GM19397 (cell line): ENCODE measurements around the gene CD3G.

ENCODE experiments used
- ATAC-seq: cut with Tn5 transposase; IDR thresholded peaks from one replicate; pipeline ENCODE4 v1.9.1; 2021; ENCODE audit warnings: mild to moderate bottlenecking, moderate library complexity; ENCODE audit not compliant: unreplicated experiment

Gene CD3G

DNA sequence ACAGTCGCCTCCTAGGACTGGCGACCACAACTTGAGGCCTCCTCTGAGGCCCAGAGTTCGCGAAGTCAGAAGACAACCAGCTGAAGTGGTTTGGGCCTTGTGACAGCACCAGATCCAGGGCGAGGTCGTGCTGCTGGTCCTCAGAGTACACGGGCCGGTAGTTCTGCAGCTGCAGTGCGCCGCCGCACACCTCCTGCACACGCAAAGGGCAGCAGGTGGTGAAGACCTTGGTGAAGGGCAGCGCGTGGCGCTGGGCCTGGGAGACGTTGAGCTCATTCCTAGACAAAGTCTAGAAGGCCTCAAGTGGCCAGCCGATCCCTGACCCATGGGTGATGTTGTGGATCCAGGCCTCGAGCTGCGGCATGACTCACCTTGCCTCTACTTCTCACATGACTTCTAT, 21.4 kb upstream of the CD3G start:
- ATAC-seq: no peak

DNA sequence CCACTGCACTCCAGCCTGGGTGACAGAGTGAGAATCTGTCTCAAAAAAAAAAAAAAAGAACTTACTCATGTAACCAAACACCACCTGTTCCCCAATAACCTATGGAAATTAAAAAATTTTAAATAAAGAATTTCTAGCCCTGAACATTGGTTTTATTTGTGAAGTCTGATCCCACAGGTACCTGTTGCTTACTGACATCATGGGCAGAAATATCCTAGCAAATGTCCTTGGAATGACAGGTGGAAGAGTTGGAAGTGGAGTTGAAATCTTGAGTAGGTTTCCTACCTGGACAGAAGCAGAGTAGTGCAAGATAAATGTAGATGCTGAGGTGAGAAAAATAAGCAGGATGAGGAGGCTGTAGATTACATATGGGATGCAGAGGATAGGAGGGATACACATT, 18.9 kb upstream of the CD3G start:
- no peak for ATAC-seq

DNA sequence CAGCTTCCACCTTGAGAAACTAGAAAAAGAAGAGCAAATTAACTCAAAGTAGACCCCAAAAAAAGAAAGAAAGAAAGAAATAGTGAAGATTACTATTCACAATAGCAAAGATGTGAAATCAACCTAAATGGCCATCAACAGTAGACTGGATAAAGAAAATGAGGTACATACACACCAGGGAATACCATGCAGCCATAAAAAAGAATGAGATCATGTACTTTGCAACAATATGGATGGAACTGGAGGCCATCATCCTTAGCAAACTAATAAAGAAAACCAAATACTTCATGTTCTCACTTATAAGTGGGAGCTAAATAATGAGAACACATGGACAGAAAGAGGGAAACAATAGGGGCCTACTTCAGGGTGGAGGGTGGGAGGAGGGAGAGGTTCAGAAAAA, 15.4 kb upstream of the CD3G start:
- no peak for ATAC-seq

DNA sequence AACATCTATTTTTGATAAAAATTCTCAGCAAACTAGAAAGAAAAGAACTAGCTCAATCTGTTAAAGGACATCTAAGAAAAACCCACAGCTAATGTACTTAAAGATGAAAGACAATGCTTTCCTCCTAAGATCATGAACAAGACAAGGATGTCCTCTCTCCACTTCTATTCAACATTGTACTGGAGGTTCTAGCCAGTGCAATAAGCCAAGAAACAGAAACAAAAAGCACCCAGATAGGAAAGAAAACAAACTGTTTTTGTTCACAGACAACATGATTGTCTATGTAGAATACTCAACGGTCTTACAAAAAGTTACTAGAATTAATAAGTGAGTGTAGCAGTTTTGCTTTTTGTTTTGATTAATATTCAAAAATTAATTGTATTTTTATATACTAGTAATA, 9.4 kb upstream of the CD3G start:
- ATAC-seq: no peak

DNA sequence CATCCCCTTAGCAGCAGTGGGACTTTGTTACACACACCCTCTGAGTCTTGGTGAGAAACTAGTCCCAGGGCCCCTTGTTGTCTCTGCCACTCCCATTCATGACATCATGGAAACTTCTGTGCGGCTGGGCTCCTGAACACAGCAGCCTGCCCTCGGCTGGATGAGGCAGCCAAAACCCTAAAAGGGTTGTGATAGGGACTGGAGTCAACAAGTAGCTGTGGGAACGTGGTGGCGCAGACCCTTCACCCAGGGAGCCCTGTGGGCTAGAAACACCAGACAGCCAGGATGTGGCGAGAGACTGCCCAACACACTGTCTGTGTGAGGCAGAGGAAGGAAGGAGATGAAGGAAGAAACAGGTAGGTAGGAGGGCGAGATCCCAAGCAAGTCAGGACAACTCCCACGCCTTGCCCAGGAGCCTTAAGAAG, 5.5 kb upstream of the CD3G start:
- no peak for ATAC-seq

DNA sequence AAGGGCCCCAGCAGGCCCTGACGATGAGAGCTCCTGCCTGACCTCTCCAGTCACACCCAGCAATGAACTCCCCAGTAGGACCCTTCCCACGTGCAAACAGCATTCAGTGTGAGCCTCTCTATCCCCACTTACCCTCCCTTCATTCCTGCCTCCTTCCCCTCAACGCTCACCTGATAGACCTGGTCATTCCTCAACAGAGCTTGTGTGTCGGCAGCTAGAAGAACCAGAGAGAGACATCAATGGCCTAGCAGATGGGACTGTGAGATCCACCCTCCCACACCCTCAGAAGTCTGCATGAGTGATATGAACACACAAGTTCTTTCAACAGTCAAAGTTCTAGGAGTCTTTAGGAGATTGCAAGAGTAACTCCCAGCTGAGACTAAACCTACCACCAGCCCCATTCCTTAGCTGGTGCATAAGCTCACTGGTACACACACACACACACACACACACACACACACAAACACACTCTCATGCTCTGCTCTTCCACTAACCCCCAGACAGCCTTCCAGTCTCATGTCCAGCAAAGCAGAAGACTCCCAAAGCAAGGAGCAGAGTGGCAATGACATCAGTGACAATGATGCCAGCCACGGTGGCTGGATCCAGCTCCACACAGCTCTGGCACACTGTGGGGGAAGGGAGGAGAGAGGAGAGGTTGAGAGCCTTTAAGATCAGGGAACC, 4.7 kb upstream of the CD3G start:
- ATAC-seq: no peak

DNA sequence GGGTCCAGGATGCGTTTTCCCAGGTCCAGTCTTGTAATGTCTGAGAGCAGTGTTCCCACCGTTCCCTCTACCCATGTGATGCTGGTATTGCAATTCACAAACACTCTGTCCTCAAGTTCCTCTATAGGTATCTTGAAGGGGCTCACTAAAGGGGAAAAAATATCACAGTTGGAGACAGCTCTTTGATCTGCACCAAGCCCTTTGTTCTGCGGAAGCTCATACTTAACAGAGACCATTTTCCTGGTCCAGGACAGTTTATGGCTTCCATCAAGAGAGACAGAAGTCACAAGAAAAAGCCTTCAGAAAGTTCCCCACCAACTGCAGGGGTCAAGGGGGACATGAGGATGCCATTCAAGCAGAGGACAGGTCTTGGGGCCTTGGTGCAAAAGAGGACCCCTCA, 3.7 kb upstream of the CD3G start:
- ATAC-seq: no peak

DNA sequence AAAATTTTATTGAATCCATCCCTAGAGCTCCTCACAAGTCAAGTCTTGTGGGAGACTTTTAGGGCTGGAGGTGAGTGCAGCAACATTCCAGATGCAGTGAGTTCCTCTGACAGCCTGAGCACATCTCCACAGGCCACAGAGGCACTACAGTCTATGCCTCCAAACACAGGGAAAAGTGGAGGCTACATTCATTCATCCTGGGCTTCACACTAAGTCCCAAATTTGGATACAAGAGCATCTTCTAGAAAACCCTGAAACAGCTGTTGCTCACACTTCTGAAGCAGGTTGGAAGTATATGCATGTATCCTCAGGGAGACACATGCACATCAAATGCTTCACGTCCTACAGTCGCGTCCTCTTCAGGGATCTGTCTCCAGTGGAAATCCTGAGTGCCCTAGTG, 2.9 kb upstream of the CD3G start:
- no peak for ATAC-seq

DNA sequence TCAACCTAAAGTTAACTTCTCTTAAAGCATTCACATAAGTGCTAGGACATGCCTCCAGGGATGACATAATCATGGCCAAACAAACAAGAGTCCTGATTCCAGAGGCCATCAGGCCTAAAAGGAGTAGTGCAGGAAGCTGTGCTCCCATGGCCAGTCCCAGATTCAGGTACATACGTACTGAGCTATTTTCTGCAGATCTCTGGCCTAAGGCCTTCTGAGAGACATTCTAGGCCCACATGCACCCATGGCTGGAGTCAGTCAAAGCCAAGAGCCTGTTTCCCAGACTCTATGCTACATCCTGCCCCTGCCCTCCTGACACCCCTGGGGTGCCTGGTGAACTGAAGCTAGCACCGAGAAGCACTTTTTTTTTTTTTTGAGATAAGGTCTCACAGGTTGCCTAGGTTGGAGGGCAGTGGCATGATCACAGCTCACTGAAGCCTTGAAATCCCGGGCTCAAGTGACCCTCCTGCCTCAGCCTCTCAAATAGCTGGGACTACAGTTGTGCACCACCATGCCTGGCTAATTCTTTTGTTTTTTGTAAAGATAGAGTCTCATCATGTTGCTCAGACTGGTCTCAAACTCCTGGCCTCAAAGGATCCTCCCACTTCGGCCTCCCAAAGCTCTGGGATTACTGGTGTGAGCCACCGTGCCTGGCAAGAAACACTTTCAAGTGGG, 2.2 kb upstream of the CD3G start:
- no peak for ATAC-seq

DNA sequence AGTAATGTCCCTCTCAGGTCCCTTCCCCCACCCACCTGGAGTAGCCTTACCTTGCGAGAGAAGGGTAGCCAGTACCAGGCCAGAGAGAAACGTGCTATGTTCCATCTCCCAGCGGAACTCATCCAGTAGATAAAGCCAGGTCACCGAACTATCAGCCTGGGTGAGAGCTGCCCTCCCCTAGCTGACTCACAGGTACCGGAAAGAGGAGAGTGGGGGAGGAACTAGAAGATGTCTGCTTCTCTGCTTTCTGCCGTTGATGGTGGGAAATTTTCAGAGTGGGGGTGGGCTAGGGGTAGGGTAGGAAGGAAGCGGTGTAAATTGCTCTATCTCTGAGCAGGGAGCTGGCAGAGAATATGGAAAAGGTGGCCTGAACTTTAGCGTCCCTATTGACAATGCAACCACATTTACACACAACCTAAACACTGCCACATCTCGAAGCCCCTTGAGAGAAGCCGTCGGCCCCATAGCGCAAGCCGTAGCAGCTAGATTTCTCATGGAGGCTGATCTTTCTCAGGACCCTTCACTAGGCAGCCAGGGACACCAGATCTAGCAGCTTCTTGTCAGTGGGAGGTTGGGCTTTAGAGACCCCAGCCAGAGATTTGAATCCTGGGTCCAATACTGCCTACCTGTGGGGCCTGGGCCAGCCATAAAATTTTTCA, 1.5 kb upstream of the CD3G start, which contains the start of gene CD3D:
CD3D (minus strand) TSS at position 203 of the 659 bp plus-strand sequence; CDS start at position 105, 98 bp downstream.
- no peak for ATAC-seq

DNA sequence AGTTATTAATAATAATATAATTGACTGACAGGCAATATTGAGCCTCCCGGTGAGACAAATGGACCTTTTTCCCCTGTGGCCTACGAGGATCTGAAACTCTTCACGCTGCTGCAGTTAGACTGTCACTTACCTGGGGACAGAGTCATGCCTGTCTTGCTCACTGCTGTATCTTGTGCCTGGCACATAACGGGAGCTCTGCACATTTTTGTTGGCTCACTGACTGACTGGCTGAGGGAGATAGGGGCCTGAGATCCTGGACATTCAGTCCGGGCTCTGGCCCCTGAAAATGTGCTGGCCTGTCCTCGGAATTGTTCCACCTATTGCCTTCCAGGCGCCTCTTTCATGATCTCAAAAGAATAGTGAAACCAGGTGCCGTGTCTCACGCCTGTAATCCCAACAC, 896 bp upstream of the CD3G start:
- ATAC-seq: no peak

DNA sequence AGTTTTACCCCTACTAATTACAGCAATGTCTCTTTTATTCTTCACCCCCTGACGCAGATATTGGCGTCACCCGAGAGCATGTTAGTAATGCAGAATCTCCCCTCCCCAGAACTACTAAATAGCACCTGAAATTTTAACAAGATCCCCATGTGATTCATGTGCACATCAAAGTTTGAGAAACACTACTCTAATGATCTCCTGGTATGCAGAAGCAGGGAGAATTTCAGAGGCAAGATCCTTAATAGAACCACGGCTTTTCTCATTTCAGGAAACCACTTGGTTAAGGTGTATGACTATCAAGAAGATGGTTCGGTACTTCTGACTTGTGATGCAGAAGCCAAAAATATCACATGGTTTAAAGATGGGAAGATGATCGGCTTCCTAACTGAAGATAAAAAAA, 5.3 kb downstream of the CD3G start:
- ATAC-seq: no peak

DNA sequence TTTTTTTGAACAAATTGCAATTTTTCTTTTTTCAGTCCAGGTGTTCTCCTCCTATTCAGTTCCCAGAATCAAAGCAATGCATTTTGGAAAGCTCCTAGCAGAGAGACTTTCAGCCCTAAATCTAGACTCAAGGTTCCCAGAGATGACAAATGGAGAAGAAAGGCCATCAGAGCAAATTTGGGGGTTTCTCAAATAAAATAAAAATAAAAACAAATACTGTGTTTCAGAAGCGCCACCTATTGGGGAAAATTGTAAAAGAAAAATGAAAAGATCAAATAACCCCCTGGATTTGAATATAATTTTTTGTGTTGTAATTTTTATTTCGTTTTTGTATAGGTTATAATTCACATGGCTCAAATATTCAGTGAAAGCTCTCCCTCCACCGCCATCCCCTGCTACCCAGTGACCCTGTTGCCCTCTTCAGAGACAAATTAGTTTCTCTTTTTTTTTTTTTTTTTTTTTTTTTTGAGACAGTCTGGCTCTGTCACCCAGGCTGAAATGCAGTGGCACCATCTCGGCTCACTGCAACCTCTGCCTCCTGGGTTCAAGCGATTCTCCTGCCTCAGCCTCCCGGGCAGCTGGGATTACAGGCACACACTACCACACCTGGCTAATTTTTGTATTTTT, 9.1 kb downstream of the CD3G start:
- no peak for ATAC-seq

DNA sequence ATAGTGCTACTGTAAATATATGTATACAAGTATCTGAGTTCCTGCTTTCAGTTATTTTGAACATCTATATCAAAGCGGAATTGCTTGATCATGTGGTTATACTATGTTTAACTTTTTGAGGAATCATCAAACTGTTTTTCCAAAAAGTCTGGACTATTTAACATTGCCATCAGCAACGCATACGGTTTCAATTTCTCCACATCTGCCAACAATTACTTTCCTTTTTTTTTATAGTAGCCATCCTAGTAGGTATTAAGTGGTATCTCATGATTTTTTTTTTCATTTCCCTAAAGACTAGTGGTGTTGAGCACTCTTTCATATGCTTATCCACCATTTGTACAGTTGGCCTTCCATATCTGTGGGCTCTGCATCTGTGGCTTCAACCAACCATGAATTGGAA, 13.9 kb downstream of the CD3G start:
- ATAC-seq: no peak

DNA sequence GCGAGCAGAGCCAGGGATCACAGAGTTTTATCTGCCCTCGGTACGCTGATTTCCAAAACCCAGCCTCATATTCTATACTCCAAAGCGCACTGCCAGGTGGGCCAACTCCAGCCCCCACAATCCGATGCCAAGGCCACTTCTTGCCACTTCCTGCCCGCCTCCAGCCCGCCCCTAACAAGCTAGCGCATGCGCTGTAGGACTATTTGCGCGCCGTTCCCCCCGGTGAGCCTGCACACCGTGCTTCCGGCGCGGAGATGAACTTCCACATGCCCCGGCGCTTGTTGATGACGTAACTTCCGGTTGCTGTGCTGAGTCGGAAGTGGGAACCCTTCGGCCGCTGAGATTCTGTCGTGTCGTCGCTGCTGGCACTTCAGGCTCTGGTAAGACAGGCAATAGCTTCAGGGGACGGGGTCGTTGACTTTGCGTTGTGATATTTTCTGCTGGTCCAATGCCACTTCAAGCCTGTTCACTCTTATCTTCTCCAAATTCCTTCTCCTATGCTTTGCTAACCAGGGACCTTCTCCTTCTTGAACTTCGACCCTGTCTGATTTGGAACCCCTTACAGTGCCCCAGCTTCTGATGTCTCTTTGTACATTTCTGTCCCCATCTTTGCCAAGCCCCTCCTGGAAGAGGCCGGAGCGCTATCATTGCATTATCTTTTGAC, 15.3 kb downstream of the CD3G start, which contains the start of gene UBE4A:
UBE4A (plus strand) TSS at position 306 of the 664 bp plus-strand sequence. CDS start 5,481 bp downstream, outside the sequence.
- peak; percentile 88 for ATAC-seq

DNA sequence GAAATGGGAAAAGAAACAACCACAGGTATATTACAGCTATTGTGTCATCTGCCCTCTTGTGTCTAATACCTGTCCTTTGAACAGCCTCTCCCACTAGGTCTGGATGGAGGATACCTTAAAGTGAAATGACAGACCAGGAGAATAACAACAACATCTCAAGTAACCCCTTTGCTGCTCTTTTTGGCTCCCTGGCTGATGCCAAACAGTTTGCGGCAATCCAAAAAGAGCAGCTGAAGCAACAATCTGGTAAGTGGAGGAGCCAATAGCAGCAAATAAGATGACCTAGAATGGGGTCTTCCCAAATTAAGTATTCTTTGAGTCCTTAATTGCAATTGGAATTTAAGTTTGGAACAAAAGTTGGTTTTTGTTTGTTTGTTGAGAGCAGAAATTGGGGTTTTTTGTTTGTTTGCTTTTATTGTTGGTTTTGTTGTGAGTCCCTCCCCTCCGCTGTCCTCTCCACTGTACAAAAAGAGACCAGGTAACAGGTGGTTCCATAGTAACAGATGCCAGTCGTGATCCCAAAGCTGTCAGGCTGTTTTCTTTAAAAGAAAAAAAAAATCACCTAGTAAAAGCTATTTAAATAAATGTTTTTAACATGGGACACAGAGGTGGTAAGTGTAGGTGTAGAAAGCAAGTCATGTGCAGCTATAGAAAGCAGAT, 20.9 kb downstream of the CD3G start:
- ATAC-seq: no peak

DNA sequence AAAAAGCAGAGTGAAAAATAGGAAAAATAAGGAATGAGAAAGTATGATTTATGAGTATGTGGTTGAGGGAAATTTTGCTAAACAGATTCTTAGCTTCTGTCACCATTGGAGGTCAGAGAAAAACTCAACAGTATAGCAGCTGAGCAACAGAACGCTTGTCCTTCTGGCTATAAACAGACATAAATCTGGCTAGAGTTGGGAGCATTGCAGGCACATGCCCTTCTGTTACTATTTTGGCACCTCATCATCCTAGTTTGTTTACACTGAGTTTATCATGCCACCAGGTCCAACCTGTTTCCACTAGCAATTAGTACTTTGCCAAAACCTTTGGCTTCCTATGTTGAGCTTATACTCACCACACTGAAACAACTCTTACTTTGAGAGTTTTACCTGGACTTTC, 22.1 kb downstream of the CD3G start:
- no peak for ATAC-seq

DNA sequence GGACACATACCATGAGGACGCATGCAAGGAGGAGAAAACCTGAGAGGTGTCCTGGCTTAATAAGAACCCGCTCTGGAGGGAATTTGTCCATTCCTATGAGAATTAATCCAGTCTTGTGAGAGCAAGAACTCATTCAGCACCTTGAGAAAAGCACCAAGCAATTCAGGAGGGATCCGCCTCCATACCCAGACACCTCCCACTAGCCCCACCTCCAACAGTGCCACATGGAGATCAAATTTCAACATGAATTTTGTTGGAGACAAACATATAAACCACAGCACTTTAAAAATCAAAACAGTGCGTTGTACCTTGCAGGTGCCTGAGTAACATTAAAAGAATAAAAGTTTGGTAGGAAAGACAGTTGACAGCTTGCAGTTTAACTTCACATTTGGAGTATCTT, 26.6 kb downstream of the CD3G start:
- no peak for ATAC-seq

DNA sequence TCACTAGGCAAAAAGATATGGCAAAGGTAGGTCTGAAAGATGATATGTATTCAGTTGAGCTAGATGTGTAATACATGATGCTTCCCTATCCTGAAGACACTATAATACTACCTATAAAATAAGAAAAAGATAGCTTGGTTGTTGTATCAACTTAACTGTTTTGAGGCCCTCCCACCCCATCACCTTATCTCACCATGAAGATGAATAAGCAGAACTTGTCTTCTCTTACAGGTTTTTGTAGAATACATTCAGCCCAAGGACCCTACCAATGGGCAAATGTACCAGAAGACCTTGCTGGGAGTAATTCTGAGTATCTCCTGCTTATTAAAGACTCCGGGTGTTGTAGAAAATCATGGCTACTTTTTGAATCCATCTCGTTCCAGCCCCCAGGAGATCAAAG, 29.1 kb downstream of the CD3G start:
- ATAC-seq: no peak

DNA sequence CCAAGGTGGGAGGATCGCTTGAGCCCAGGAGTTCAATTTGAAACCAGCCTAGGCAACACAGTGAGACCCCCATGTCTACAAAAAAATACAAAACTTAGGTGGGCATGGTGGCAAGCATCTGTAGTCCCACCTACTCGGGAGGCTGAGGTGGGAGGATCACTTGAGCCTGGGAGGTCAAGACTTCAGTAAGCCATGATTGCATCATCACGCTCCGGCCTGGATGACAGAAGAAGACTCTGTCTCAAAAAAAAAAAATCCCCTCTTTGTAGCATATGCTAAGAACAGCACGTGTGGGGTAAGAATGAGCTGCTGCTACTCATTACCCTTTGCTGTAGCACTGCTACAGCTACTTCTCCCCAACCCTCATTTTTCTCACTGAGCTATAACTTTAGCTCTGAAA, 29.7 kb downstream of the CD3G start:
- no peak for ATAC-seq

DNA sequence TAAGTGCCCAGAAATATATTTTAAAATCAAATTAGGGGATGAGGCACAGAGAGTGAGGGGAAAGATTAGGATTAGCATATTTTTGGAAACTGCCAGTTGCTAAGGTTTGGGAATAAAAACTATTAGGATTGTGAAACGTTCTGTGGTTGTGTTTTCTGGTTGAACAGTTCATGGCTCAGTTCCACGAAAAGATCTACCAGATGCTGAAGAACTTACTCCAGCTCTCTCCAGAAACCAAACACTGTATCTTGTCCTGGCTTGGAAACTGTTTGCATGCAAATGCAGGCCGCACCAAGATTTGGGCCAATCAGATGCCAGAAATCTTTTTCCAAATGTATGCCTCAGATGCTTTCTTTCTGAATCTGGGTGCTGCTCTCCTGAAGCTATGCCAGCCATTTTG, 30.6 kb downstream of the CD3G start:
- no peak for ATAC-seq
